Stimulated activated naive B cell treated with anti-CD40 and anti-IgM and Interleukin-4, amounts not matched to agents 10 μg/mL and 1 μg/mL and 100 μg/mL, for 72 hours (primary cell): ENCODE results near the gene PLCB1.

ENCODE experiments used
- ATAC-seq, 2 donors: fragments of 150-1000 bp; cut with Tn5 transposase; replicated peaks; 2 replicates each; pipeline ENCODE4 v1.10.0; 2021; ENCODE audit warnings: moderate library complexity in 1 of 2
- DNase-seq: peaks from one replicate; pipeline ENCODE4 v3.0.0; 2021
- H3K27ac Mint-ChIP-seq: one replicate; pipeline ENCODE4 v1.8.0; 2022; ENCODE audit warnings: mild to moderate bottlenecking, mixed read lengths
- H3K27me3 Mint-ChIP-seq, 2 donors: one replicate each; pipeline ENCODE4 v1.8.0; 2022; ENCODE audit warnings: mixed read lengths in 2 of 2
- H3K36me3 Mint-ChIP-seq, 2 donors: one replicate each; pipeline ENCODE4 v1.8.0; 2022; ENCODE audit warnings: mixed read lengths in 2 of 2, mild to moderate bottlenecking in 1 of 2
- H3K4me1 Mint-ChIP-seq, 2 donors: one replicate each; pipeline ENCODE4 v1.8.0; 2022; ENCODE audit warnings: mixed read lengths in 2 of 2, mild to moderate bottlenecking in 1 of 2
- H3K4me3 Mint-ChIP-seq, 2 donors: one replicate each; pipeline ENCODE4 v1.8.0; 2022; ENCODE audit warnings: mild to moderate bottlenecking in 2 of 2, mixed read lengths in 2 of 2, moderate library complexity in 1 of 2
- H3K9me3 Mint-ChIP-seq, 2 donors: one replicate each; pipeline ENCODE4 v1.8.0; 2022; ENCODE audit warnings: mixed read lengths in 2 of 2, mild to moderate bottlenecking in 1 of 2

Gene PLCB1

GRCh38 chr20:8557711-8558110, 425.6 kb downstream of the PLCB1 start:
- Mint-ChIP-seq H3K36me3 (peaks cover 6 to 7% of the 10 kb centered on the region in 2 donors), H3K4me1 (no peaks in the 10 kb centered on the region), H3K9me3 (peaks cover 8 to 18% of the 10 kb centered on the region in 2 donors), H3K4me3 (no peak overlapping the region), H3K27me3 (no peaks in the 10 kb centered on the region), H3K27ac (no peak overlapping the region)
- ATAC-seq (no peak), DNase-seq (no peak)

DNA sequence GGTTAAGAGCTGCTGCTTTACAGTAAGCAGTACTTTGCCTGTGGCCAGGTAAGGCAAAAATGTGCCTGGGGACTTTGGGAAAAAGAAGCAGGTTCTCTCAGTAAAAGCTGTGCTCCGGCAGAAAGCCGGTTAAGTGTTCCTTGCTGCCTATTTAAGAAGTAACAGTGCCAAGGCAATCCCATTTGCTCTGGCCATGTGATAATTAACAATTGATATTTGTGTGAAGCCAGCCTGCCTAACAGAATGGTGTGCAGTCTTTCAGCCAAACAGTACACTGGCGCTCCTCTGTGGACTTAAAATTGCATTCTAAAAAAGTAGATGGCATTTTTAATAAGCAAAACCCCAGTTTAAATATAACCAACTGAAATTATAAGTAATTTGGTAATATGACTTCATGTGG, 430.3 kb downstream of the PLCB1 start:
- no peaks in the 10 kb centered on the region for H3K27me3 Mint-ChIP-seq
- DNase-seq, result no peak
- no peak overlapping the region for H3K27ac Mint-ChIP-seq
- H3K9me3 Mint-ChIP-seq, result peaks cover 13 to 22% of the 10 kb centered on the region in 2 donors
- no peak overlapping the region for H3K4me3 Mint-ChIP-seq
- H3K36me3 Mint-ChIP-seq, result peaks cover under 1 to 4% of the 10 kb centered on the region in 2 donors
- no peak for ATAC-seq
- H3K4me1 Mint-ChIP-seq, result no peaks in the 10 kb centered on the region

DNA sequence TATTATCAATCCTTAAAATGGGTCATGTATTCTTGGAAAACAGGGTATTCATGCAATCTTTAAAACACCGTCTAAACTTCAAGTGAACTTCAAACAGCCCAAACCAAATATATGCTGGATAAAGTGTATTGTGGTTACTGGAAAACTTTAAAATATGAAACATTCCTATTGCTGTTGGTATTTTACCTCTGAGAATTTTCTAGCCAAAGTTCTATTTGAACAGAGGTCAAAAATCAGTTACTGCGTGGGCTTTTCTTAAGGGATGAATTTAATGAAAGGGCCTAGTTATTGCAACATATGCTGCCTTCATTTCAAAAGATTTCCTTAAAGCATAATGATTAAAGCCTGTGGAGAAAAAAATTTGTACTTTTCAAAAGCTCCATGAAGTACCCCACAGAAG, 436.0 kb downstream of the PLCB1 start:
- Mint-ChIP-seq H3K4me3 (no peak overlapping the region), H3K4me1 (no peaks in the 10 kb centered on the region), H3K9me3 (peaks cover 10 to 12% of the 10 kb centered on the region in 2 donors), H3K27me3 (no peaks in the 10 kb centered on the region), H3K36me3 (no peaks in the 10 kb centered on the region), H3K27ac (no peak overlapping the region)
- no peak for ATAC-seq
- no peak for DNase-seq

GRCh38 chr20:8569766-8570165, 437.7 kb downstream of the PLCB1 start:
- peaks cover 0 to 2% of the 10 kb centered on the region in 2 donors for H3K9me3 Mint-ChIP-seq
- ATAC-seq (no peak), DNase-seq (no peak)

DNA sequence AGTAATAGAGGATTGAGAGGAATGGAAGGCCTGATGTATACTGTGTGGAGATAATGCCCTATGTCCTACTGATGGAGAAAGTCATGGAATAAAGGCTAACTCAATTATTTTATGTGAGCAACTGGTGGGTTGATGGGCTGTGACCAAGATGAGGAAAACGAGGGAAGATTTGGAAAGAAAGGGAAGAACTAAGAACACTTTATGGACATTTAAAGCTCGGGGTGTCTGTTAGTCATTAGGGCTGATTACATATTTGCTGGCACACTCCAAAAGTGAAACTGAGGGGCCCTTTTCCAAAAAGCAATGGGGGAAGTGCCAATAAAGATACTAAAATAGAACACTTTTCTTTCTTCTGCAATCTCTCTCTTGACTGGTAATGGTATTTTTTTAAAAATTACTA, 439.5 kb downstream of the PLCB1 start:
- H3K9me3 Mint-ChIP-seq, result peaks cover 0 to 2% of the 10 kb centered on the region in 2 donors
- DNase-seq (no peak), ATAC-seq (no peak)
- H3K36me3 Mint-ChIP-seq, result no peaks in the 10 kb centered on the region
- H3K4me3 Mint-ChIP-seq, result no peak overlapping the region
- H3K4me1 Mint-ChIP-seq, result no peaks in the 10 kb centered on the region
- no peaks in the 10 kb centered on the region for H3K27me3 Mint-ChIP-seq
- H3K27ac Mint-ChIP-seq, result no peak overlapping the region

More at GRCh38 chr20:8569766-8570165, 437.7 kb downstream of the PLCB1 start:
- Mint-ChIP-seq H3K27ac (no peak overlapping the region), H3K27me3 (no peaks in the 10 kb centered on the region), H3K36me3 (no peaks in the 10 kb centered on the region), H3K4me1 (no peaks in the 10 kb centered on the region), H3K4me3 (no peak overlapping the region)

GRCh38 chr20:8573686-8574085, 441.6 kb downstream of the PLCB1 start:
- no peaks in the 10 kb centered on the region for H3K36me3 Mint-ChIP-seq
- no peak for DNase-seq

DNA sequence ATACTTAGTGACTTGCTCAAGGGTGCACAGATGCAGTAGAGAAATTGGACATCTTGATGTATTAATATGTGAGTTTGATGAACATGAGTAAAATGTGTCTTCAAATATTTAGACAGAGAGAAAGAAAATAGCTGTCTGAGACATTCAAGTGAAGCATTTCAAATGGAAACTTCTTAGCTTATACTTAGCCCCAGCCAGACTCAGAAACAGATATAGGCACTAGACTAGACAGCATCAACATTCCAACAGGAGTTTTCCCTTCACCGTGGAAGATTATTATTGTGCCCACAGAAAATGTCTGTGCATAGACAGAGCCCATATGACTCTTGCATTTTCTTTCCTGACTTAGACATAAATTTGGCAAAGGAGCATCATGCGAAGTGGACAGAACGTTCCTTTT, 443.0 kb downstream of the PLCB1 start:
- Mint-ChIP-seq H3K27ac (no peak overlapping the region), H3K4me1 (no peaks in the 10 kb centered on the region), H3K9me3 (peaks cover 0 to 2% of the 10 kb centered on the region in 2 donors), H3K27me3 (no peaks in the 10 kb centered on the region), H3K4me3 (no peak overlapping the region), H3K36me3 (no peaks in the 10 kb centered on the region)
- DNase-seq (no peak), ATAC-seq (no peak)

More at GRCh38 chr20:8573686-8574085, 441.6 kb downstream of the PLCB1 start:
- no peaks in the 10 kb centered on the region for H3K4me1 Mint-ChIP-seq
- H3K27ac Mint-ChIP-seq, result no peak overlapping the region
- no peak for ATAC-seq
- H3K9me3 Mint-ChIP-seq, result peaks cover 0 to 2% of the 10 kb centered on the region in 2 donors
- no peak overlapping the region for H3K4me3 Mint-ChIP-seq
- no peaks in the 10 kb centered on the region for H3K27me3 Mint-ChIP-seq

GRCh38 chr20:8578161-8578865, 446.2 kb downstream of the PLCB1 start:
- H3K27me3 Mint-ChIP-seq, result no peaks in the 10 kb centered on the region
- no peak overlapping the region for H3K27ac Mint-ChIP-seq
- no peak for DNase-seq
- no peaks in the 10 kb centered on the region for H3K4me1 Mint-ChIP-seq
- ATAC-seq, result no peak
- no peaks in the 10 kb centered on the region for H3K36me3 Mint-ChIP-seq
- H3K9me3 Mint-ChIP-seq, result no peaks in the 10 kb centered on the region
- no peak overlapping the region for H3K4me3 Mint-ChIP-seq

- no peak for ATAC-seq
- H3K4me1 Mint-ChIP-seq, result no peaks in the 10 kb centered on the region
- no peak overlapping the region for H3K27ac Mint-ChIP-seq
- H3K36me3 Mint-ChIP-seq, result no peaks in the 10 kb centered on the region
- no peaks in the 10 kb centered on the region for H3K9me3 Mint-ChIP-seq
- DNase-seq, result no peak
- no peaks in the 10 kb centered on the region for H3K27me3 Mint-ChIP-seq
- no peak overlapping the region for H3K4me3 Mint-ChIP-seq
Measured at GRCh38 chr20:8579035-8579434, 447.0 kb downstream of the PLCB1 start.

GRCh38 chr20:8581446-8582183, 449.5 kb downstream of the PLCB1 start:
- no peak for DNase-seq
- H3K27me3 Mint-ChIP-seq, result no peaks in the 10 kb centered on the region
- H3K4me1 Mint-ChIP-seq, result no peaks in the 10 kb centered on the region
- H3K4me3 Mint-ChIP-seq, result no peak overlapping the region
- H3K9me3 Mint-ChIP-seq, result no peaks in the 10 kb centered on the region
- no peaks in the 10 kb centered on the region for H3K36me3 Mint-ChIP-seq
- H3K27ac Mint-ChIP-seq, result no peak overlapping the region
- no peak for ATAC-seq

- H3K9me3 Mint-ChIP-seq, result no peaks in the 10 kb centered on the region
- H3K4me1 Mint-ChIP-seq, result no peaks in the 10 kb centered on the region
- H3K27me3 Mint-ChIP-seq, result no peaks in the 10 kb centered on the region
- H3K27ac Mint-ChIP-seq, result no peak overlapping the region
- ATAC-seq (no peak), DNase-seq (no peak)
- H3K36me3 Mint-ChIP-seq, result no peaks in the 10 kb centered on the region
- H3K4me3 Mint-ChIP-seq, result no peak overlapping the region
Measured at GRCh38 chr20:8583012-8583565, 451.0 kb downstream of the PLCB1 start.

DNA sequence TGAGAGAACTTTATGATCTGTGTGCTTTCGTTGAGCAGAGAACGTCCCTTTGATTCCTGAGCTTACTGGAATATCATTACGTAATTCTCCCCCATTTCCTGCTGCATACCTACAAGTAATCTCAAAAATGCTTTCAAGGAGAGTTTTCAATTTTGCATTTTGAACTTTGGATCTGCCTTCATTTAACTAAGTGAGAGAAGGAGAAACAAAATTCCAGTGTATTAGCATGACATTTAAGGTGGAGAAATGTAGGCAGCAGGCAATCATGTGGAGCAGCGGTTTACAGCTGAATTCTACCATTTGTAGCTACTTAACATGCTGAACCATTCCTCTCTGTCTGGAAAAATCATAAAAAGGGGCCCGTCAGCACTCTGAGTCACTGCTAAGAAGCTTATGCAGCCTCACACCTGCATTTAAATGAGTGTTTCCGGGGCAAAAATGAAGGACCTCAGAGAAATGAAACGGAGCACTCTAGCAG, 451.5 kb downstream of the PLCB1 start:
- ATAC-seq, result no peak
- H3K9me3 Mint-ChIP-seq, result no peaks in the 10 kb centered on the region
- H3K4me3 Mint-ChIP-seq, result no peak overlapping the region
- H3K27me3 Mint-ChIP-seq, result no peaks in the 10 kb centered on the region
- H3K4me1 Mint-ChIP-seq, result no peaks in the 10 kb centered on the region
- H3K36me3 Mint-ChIP-seq, result no peaks in the 10 kb centered on the region
- no peak overlapping the region for H3K27ac Mint-ChIP-seq
- no peak for DNase-seq

DNA sequence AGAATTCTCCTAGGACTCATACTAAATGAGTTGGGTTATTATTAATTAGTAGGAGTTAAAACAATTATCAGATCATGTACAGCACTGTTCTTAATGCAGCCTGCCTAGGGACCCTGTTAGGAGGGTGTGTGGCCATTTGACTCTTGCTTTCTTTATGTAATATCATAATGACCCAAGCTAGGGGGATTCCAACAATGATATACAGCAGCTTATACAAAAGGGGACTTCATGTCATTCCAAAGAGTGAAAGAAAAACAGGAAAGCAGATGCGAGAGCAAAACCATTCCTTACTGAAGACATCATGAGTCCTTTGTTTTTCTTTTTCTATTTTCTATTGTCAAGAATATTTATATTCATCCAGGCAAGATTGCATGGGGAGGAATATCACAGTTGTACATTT, 455.2 kb downstream of the PLCB1 start:
- no peaks in the 10 kb centered on the region for H3K36me3 Mint-ChIP-seq
- no peak for ATAC-seq

GRCh38 chr20:8587810-8588209, 455.7 kb downstream of the PLCB1 start:
- H3K4me3 Mint-ChIP-seq, result no peak overlapping the region
- H3K4me1 Mint-ChIP-seq, result no peaks in the 10 kb centered on the region
- no peak for ATAC-seq
- DNase-seq, result no peak
- no peaks in the 10 kb centered on the region for H3K27me3 Mint-ChIP-seq
- peaks cover 0 to 2% of the 10 kb centered on the region in 2 donors for H3K9me3 Mint-ChIP-seq
- no peaks in the 10 kb centered on the region for H3K36me3 Mint-ChIP-seq
- no peak overlapping the region for H3K27ac Mint-ChIP-seq

More for the DNA sequence above, 455.2 kb downstream of the PLCB1 start:
- no peak for DNase-seq
- Mint-ChIP-seq H3K27me3 (no peaks in the 10 kb centered on the region), H3K4me1 (no peaks in the 10 kb centered on the region), H3K27ac (no peak overlapping the region), H3K9me3 (peaks cover 0 to 2% of the 10 kb centered on the region in 2 donors), H3K4me3 (no peak overlapping the region)

GRCh38 chr20:8589956-8590355, 457.9 kb downstream of the PLCB1 start:
- DNase-seq (no peak), ATAC-seq (no peak)
- no peaks in the 10 kb centered on the region for H3K4me1 Mint-ChIP-seq

More at GRCh38 chr20:8589956-8590355, 457.9 kb downstream of the PLCB1 start:
- H3K36me3 Mint-ChIP-seq, result no peaks in the 10 kb centered on the region
- no peaks in the 10 kb centered on the region for H3K27me3 Mint-ChIP-seq
- H3K27ac Mint-ChIP-seq, result no peak overlapping the region
- H3K9me3 Mint-ChIP-seq, result peaks cover 0 to 2% of the 10 kb centered on the region in 2 donors
- no peak overlapping the region for H3K4me3 Mint-ChIP-seq
